SK-N-SH (cell line): ENCODE measurements around the gene ZFC3H1. TPM values are rescaled to one million over a fixed set of nuclear protein-coding genes. Genes with fewer than 3 reads are reported as not detected.

Experiments
- CTCF ChIA-PET: fragments of 300-600, 350-600 bp; formaldehyde crosslinking; extraction: SDS; loops from one replicate; lab custom pipeline; 2021; lab: Yijun Ruan, JAX
- POLR2A ChIA-PET: fragments of 350-600 bp; sonication (Branson Sonifier 250); formaldehyde crosslinking; extraction: SDS; loops from one replicate; lab custom pipeline; 2020; ENCODE audit warnings: antibody characterized with exemption, inconsistent platforms; lab: Yijun Ruan, JAX
- DNase-seq: peaks from one replicate; pipeline ENCODE4 v3.0.0; 2012
- H2AFZ ChIP-seq: fragments of 200-600 bp; sonication (generic); 2 replicates; pipeline ENCODE4 v1.8.1; 2016; ENCODE audit warnings: antibody characterized with exemption, mild to moderate bottlenecking, low read depth
- H3F3A ChIP-seq: fragments of 200-600 bp; sonication (generic); replicated peaks from 2 replicates; pipeline ENCODE3; 2016; ENCODE audit warnings: antibody characterized with exemption, mild to moderate bottlenecking; ENCODE audit not compliant: insufficient read depth
- H3K27ac ChIP-seq, 2 experiments: fragments of 200-500 bp in 1 of 2; fragments of 200-600 bp in 1 of 2; sonication (Bioruptor generic) in 1 of 2; sonication (generic), shearing (Covaris generic) in 1 of 2; 2 replicates each; pipeline versions ENCODE4 v1.5.1 to v1.6.1; 2014 to 2016; ENCODE audit warnings: low read depth in 2 of 2, inconsistent platforms in 1 of 2, low read length in 1 of 2, mild to moderate bottlenecking in 1 of 2, mixed read lengths in 1 of 2
- H3K27me3 ChIP-seq: fragments of 200-600 bp; sonication (generic), shearing (Covaris generic); 2 replicates; pipeline ENCODE4 v1.6.1; 2016; ENCODE audit warnings: mixed run types; ENCODE audit not compliant: insufficient read depth
- H3K36me3 ChIP-seq, 2 experiments: fragments of 200-500 bp in 1 of 2; fragments of 200-600 bp in 1 of 2; sonication (Bioruptor generic) in 1 of 2; sonication (generic) in 1 of 2; replicated peaks in 1 of 2; 2 replicates each; pipeline versions ENCODE3 to v1.5.1; 2014 to 2016; ENCODE audit warnings: low read length in 1 of 2, mild to moderate bottlenecking in 1 of 2; ENCODE audit not compliant: insufficient read depth in 2 of 2, control insufficient read depth in 1 of 2
- H3K4me1 ChIP-seq, 2 experiments: fragments of 200-500 bp in 1 of 2; fragments of 200-600 bp in 1 of 2; sonication (Bioruptor generic) in 1 of 2; sonication (generic), shearing (Covaris generic) in 1 of 2; 2 replicates each; pipeline versions ENCODE4 v1.5.1 to v1.6.1; 2014 to 2016; ENCODE audit warnings: low read depth in 1 of 2, low read length in 1 of 2, mixed run types in 1 of 2; ENCODE audit not compliant: insufficient read depth in 2 of 2, control insufficient read depth in 1 of 2
- H3K4me2 ChIP-seq: fragments of 200-600 bp; sonication (generic), shearing (Covaris generic); 2 replicates; pipeline ENCODE4 v1.6.1; 2017; ENCODE audit warnings: mixed run types
- H3K4me3 ChIP-seq, 2 experiments: fragments of 200-500 bp in 1 of 2; fragments of 200-600 bp in 1 of 2; sonication (Bioruptor generic) in 1 of 2; sonication (generic), shearing (Covaris generic) in 1 of 2; 2 replicates each; pipeline versions ENCODE4 v1.5.1 to v1.8.1; 2014 to 2016; ENCODE audit warnings: low read depth in 2 of 2, inconsistent platforms in 1 of 2, low read length in 1 of 2, mild to moderate bottlenecking in 1 of 2, mixed read lengths in 1 of 2, moderate library complexity in 1 of 2
- H3K79me2 ChIP-seq: fragments of 200-600 bp; sonication (generic); 2 replicates; pipeline ENCODE4 v1.8.1; 2017; ENCODE audit warnings: mild to moderate bottlenecking; ENCODE audit not compliant: insufficient read depth
- H3K9ac ChIP-seq: fragments of 200-600 bp; sonication (generic); 2 replicates; pipeline ENCODE4 v1.6.1; 2017; ENCODE audit warnings: mixed run types
- H3K9me2 ChIP-seq: fragments of 200-600 bp; sonication (generic); 2 replicates; pipeline ENCODE4 v1.6.1; 2017; ENCODE audit warnings: mixed run types
- H3K9me3 ChIP-seq: fragments of 200-600 bp; sonication (generic); 2 replicates; pipeline ENCODE4 v1.6.1; 2017; ENCODE audit warnings: mixed run types, mild to moderate bottlenecking, moderate library complexity
- H4K20me1 ChIP-seq: fragments of 200-600 bp; sonication (generic); 2 replicates; pipeline ENCODE4 v1.6.1; 2017; ENCODE audit warnings: mild to moderate bottlenecking, mixed run types; ENCODE audit not compliant: insufficient read depth
- CHD2 ChIP-seq: fragments of 150-350 bp; IDR thresholded peaks from 2 replicates; pipeline ENCODE4 v1.6.1; 2018; ENCODE audit warnings: low read length; ENCODE audit not compliant: partially characterized antibody
- ELF1 ChIP-seq: IDR thresholded peaks from 2 replicates; pipeline ENCODE4 v1.4.0; 2012
- EP300 ChIP-seq, 2 experiments: IDR thresholded peaks; 2 replicates each; pipeline versions ENCODE4 v1.4.0 to v1.6.1; 2012; ENCODE audit warnings: borderline replicate concordance in 1 of 2, low read depth in 1 of 2, low read length in 1 of 2
- EZH2phosphoT487 ChIP-seq: fragments of 200-600 bp; sonication (generic); IDR thresholded peaks from 2 replicates; pipeline ENCODE4 v1.6.1; 2017; ENCODE audit warnings: low read depth, mixed run types, mild to moderate bottlenecking, antibody characterized with exemption, moderate library complexity, borderline replicate concordance
- FOSL2 ChIP-seq: IDR thresholded peaks from 2 replicates; pipeline ENCODE4 v1.4.0; 2012; ENCODE audit warnings: low read depth, mild to moderate bottlenecking, moderate library complexity, borderline replicate concordance
- FOXJ3 ChIP-seq: sonication (generic); formaldehyde crosslinking; IDR thresholded peaks from 2 replicates; pipeline ENCODE4 v1.5.1; 2020; ENCODE audit warnings: mild to moderate bottlenecking, missing genetic modification reagents
- GATA2 ChIP-seq: sonication (generic); formaldehyde crosslinking; IDR thresholded peaks from 2 replicates; pipeline ENCODE4 v1.5.0; 2020; ENCODE audit warnings: mild to moderate bottlenecking, missing genetic modification reagents
- IRF3 ChIP-seq: fragments of 150-350 bp; IDR thresholded peaks from 2 replicates; pipeline ENCODE4 v1.6.1; 2016; ENCODE audit warnings: mild to moderate bottlenecking, low read depth, low read length
- JUND ChIP-seq: IDR thresholded peaks from 2 replicates; pipeline ENCODE4 v1.4.0; 2012
- NFIC ChIP-seq: IDR thresholded peaks from 2 replicates; pipeline ENCODE4 v1.4.0; 2012; ENCODE audit warnings: borderline replicate concordance
- NRF1 ChIP-seq: IDR thresholded peaks from 2 replicates; pipeline ENCODE4 v1.6.1; 2012; ENCODE audit warnings: low read depth, mild to moderate bottlenecking, low read length
- PBX3 ChIP-seq: IDR thresholded peaks from 2 replicates; pipeline ENCODE4; 2012
- RFX5 ChIP-seq: IDR thresholded peaks from 2 replicates; pipeline ENCODE4 v1.6.1; 2012; ENCODE audit warnings: mild to moderate bottlenecking, improper control_type of control experiment, low read length
- SMC3 ChIP-seq: IDR thresholded peaks from 2 replicates; pipeline ENCODE4 v1.6.1; 2012; ENCODE audit warnings: low read depth, low read length, improper control_type of control experiment
- TAF1 ChIP-seq: IDR thresholded peaks from 2 replicates; pipeline ENCODE4 v1.6.1; 2012; ENCODE audit warnings: low read depth, mild to moderate bottlenecking, low read length, moderate library complexity, borderline replicate concordance
- TCF12 ChIP-seq: IDR thresholded peaks from 2 replicates; pipeline ENCODE4 v1.4.0; 2012
- TEAD4 ChIP-seq: IDR thresholded peaks from 2 replicates; pipeline ENCODE4 v1.4.0; 2012; ENCODE audit warnings: mild to moderate bottlenecking, borderline replicate concordance; ENCODE audit not compliant: insufficient read depth
- YY1 ChIP-seq: IDR thresholded peaks from 2 replicates; pipeline ENCODE4 v1.4.0; 2012; ENCODE audit warnings: low read depth, mild to moderate bottlenecking
- ZBTB33 ChIP-seq: IDR thresholded peaks from 2 replicates; pipeline ENCODE4 v1.4.0; 2012; ENCODE audit warnings: low read depth, borderline replicate concordance
- WGBS: methylation state at CpG from one replicate; pipeline ENCODE4 v1.1.6; 2017; ENCODE audit warnings: low lambda C conversion rate; 5-methylcytosine and 5-hydroxymethylcytosine counted together
- polyA plus RNA-seq, 3 experiments: library from polyadenylated mRNA; depleted of rRNA; stranded (reverse); fragments of >200 nt; gene quantifications; 2 replicates each; pipeline ENCODE4 v1.2.3, GENCODE V29; 2012
- TF ChIP-seq, protein P1 (sequence below): IDR thresholded peaks from 2 replicates; pipeline ENCODE4 v1.6.1; 2012; ENCODE audit warnings: mild to moderate bottlenecking, low read depth, low read length, moderate library complexity

ZFC3H1 gene
- polyA plus RNA-seq, 1 of the 3 experiments (the other 2 are of a cell fraction), result 19.1 TPM

GRCh38 chr12:71602761-71603577, 60.7 kb downstream of the ZFC3H1 start:
- Histone ChIP-seq H3K4me1 (no peaks in the 10 kb centered on the region; a peak in 1 of 4 replicates), H3K27me3 (no peaks in the 10 kb centered on the region), H2AFZ (no peak overlapping the region), H3K9me2 (no peaks in the 10 kb centered on the region), H3K4me3 (no peak overlapping the region), H3F3A (no peaks in the 10 kb centered on the region), H3K9me3 (no peaks in the 10 kb centered on the region), H3K79me2 (no peaks in the 10 kb centered on the region), H3K9ac (no peak overlapping the region), H3K27ac (no peak overlapping the region), H3K36me3 (peaks cover 21 to 24% of the 10 kb centered on the region in 2 experiments), H3K4me2 (no peak overlapping the region), H4K20me1 (no peaks in the 10 kb centered on the region)
- 95% methylated on average over 10 of the region's 10 CpGs for WGBS
- ChIA-PET CTCF (interaction anchor here (0.9 to 1.1 kb wide), 2 partner anchors 24 to 34 kb away, joined by 3 to 4 read pairs; no protein-coding TSS in a partner anchor), POLR2A (no interaction called here)
- no peak for TF ChIP-seq JUND
- TF ChIP-seq YY1, result no peak
- TF ChIP-seq EP300 (IDR thresholded peaks at IDR 0.05; ENCODE audit: borderline replicate concordance in 1 of 2, low read depth in 1 of 2, low read length in 1 of 2), result no peak
- TF ChIP-seq, protein P1, sequence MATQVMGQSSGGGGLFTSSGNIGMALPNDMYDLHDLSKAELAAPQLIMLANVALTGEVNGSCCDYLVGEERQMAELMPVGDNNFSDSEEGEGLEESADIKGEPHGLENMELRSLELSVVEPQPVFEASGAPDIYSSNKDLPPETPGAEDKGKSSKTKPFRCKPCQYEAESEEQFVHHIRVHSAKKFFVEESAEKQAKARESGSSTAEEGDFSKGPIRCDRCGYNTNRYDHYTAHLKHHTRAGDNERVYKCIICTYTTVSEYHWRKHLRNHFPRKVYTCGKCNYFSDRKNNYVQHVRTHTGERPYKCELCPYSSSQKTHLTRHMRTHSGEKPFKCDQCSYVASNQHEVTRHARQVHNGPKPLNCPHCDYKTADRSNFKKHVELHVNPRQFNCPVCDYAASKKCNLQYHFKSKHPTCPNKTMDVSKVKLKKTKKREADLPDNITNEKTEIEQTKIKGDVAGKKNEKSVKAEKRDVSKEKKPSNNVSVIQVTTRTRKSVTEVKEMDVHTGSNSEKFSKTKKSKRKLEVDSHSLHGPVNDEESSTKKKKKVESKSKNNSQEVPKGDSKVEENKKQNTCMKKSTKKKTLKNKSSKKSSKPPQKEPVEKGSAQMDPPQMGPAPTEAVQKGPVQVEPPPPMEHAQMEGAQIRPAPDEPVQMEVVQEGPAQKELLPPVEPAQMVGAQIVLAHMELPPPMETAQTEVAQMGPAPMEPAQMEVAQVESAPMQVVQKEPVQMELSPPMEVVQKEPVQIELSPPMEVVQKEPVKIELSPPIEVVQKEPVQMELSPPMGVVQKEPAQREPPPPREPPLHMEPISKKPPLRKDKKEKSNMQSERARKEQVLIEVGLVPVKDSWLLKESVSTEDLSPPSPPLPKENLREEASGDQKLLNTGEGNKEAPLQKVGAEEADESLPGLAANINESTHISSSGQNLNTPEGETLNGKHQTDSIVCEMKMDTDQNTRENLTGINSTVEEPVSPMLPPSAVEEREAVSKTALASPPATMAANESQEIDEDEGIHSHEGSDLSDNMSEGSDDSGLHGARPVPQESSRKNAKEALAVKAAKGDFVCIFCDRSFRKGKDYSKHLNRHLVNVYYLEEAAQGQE, result no peak
- no peak for TF ChIP-seq GATA2
- TF ChIP-seq FOXJ3 (CRISPR knock-in tag), result no peak
- TF ChIP-seq CHD2, result no peak
- TF ChIP-seq SMC3, result no peak
- no peak for TF ChIP-seq RFX5
- TF ChIP-seq TAF1, result no peak
- TF ChIP-seq ELF1, result no peak
- TF ChIP-seq NFIC, result no peak
- no peak for TF ChIP-seq FOSL2
- DNase-seq, result no peak

GRCh38 chr12:71601546-71601945, 62.1 kb downstream of the ZFC3H1 start:
- H3F3A ChIP-seq, result no peaks in the 10 kb centered on the region
- H3K27ac ChIP-seq, result no peak overlapping the region
- no peaks in the 10 kb centered on the region for H3K27me3 ChIP-seq
- ChIA-PET CTCF (no interaction called here), POLR2A (no interaction called here)
- no peaks in the 10 kb centered on the region for H3K9me2 ChIP-seq
- H3K4me1 ChIP-seq, result no peaks in the 10 kb centered on the region; a peak in 1 of 4 replicates
- no peak overlapping the region for H3K4me2 ChIP-seq
- H3K9ac ChIP-seq, result no peak overlapping the region
- H3K36me3 ChIP-seq, result peaks cover 6 to 12% of the 10 kb centered on the region in 2 experiments
- no peak overlapping the region for H3K4me3 ChIP-seq
- no peak overlapping the region for H2AFZ ChIP-seq
- no peak for DNase-seq
- H3K9me3 ChIP-seq, result no peaks in the 10 kb centered on the region
- no peaks in the 10 kb centered on the region for H3K79me2 ChIP-seq
- H4K20me1 ChIP-seq, result no peaks in the 10 kb centered on the region
- TF ChIP-seq RFX5, result no peak
- TF ChIP-seq JUND, result no peak
- TF ChIP-seq TEAD4, result no peak
- TF ChIP-seq ELF1, result no peak
- TF ChIP-seq TCF12, result no peak
- no peak for TF ChIP-seq ZBTB33
- no peak for TF ChIP-seq FOSL2
- TF ChIP-seq NFIC, result no peak
- TF ChIP-seq EZH2phosphoT487, result no peak
- TF ChIP-seq PBX3, result no peak
- TF ChIP-seq IRF3, result no peak
- TF ChIP-seq GATA2, result no peak
- no peak for TF ChIP-seq NRF1
